ENCODE results near the gene NEURL1B.

Gene NEURL1B

GRCh38 chr5:172689218-172689572, 48.1 kb downstream of the NEURL1B start:
- 0 out of 2 replicates have a peak overlapping the region, but pooled peaks have one; percentile 13 for H3K4me3 ChIP-seq (ENCODE audit: low read depth, low read length)
- no peak for DNase-seq (ENCODE audit: low read depth)
- TF ChIP-seq CTCF (IDR thresholded peaks at IDR 0.05; ENCODE audit: control insufficient read depth, extremely low read depth, insufficient read depth), result no peak

- DNase-seq (ENCODE audit: low read depth), result no peak
- no peak for TF ChIP-seq CTCF (IDR thresholded peaks at IDR 0.05; ENCODE audit: control insufficient read depth, extremely low read depth, insufficient read depth)
These were observed 48.7 kb downstream of the NEURL1B start for GRCh38 chr5:172689801-172690200.

GRCh38 chr5:172690258-172691075, 49.4 kb downstream of the NEURL1B start:
- TF ChIP-seq CTCF (IDR thresholded peaks at IDR 0.05; ENCODE audit: control insufficient read depth, extremely low read depth, insufficient read depth), result no peak
- no peak overlapping the region for H3K4me3 ChIP-seq (ENCODE audit: low read depth, low read length)
- no peak for DNase-seq (ENCODE audit: low read depth)

More at GRCh38 chr5:172689801-172690200, 48.7 kb downstream of the NEURL1B start:
- no peak overlapping the region for H3K4me3 ChIP-seq (ENCODE audit: low read depth, low read length)

- DNase-seq (ENCODE audit: low read depth), result no peak
- no peak for TF ChIP-seq CTCF (IDR thresholded peaks at IDR 0.05; ENCODE audit: control insufficient read depth, extremely low read depth, insufficient read depth)
- H3K4me3 ChIP-seq (ENCODE audit: low read depth, low read length), result no peak overlapping the region
These were observed 50.8 kb downstream of the NEURL1B start for GRCh38 chr5:172691886-172692285.

- no peak for TF ChIP-seq CTCF (IDR thresholded peaks at IDR 0.05; ENCODE audit: control insufficient read depth, extremely low read depth, insufficient read depth)
- DNase-seq (ENCODE audit: low read depth), result no peak
- H3K4me3 ChIP-seq (ENCODE audit: low read depth, low read length), result no peak overlapping the region
These were observed 51.4 kb downstream of the NEURL1B start for GRCh38 chr5:172692451-172692850.

GRCh38 chr5:172692981-172693380, 51.9 kb downstream of the NEURL1B start:
- DNase-seq (ENCODE audit: low read depth), result no peak
- no peak overlapping the region for H3K4me3 ChIP-seq (ENCODE audit: low read depth, low read length)
- no peak for TF ChIP-seq CTCF (IDR thresholded peaks at IDR 0.05; ENCODE audit: control insufficient read depth, extremely low read depth, insufficient read depth)

- no peak for DNase-seq (ENCODE audit: low read depth)
- TF ChIP-seq CTCF (IDR thresholded peaks at IDR 0.05; ENCODE audit: control insufficient read depth, extremely low read depth, insufficient read depth), result no peak
- no peak overlapping the region for H3K4me3 ChIP-seq (ENCODE audit: low read depth, low read length)
These were observed 53.0 kb downstream of the NEURL1B start for GRCh38 chr5:172694061-172694460.

Data from LNCaP clone FGC (cell line).